GM13976 (cell line): ENCODE results near the gene GALNT11.
"Not testable (repeated sequence)": the region's sequence is repeated elsewhere in the genome, so short reads cannot be mapped to it uniquely, and the experiment has no call there.

ENCODE experiments used
- DNase-seq: peaks from one replicate; pipeline ENCODE4 v3.0.0; 2012; ENCODE audit warnings: low spot score
- CTCF ChIP-seq: IDR thresholded peaks from 2 replicates; pipeline ENCODE4 v1.5.1; 2012; ENCODE audit warnings: borderline replicate concordance, mild to moderate bottlenecking; ENCODE audit not compliant: insufficient read depth; ENCODE audit errors: extremely low read depth, missing control alignments, control extremely low read depth
- in situ Hi-C: fragments of 300-500 bp; cut with MboI; formaldehyde crosslinking; loops from one replicate; pipeline ENCODE4 v1.12.0; 2022; ENCODE audit warnings: low sequenced_read_pairs, mixed read lengths, inconsistent platforms; ENCODE audit not compliant: unreplicated experiment

GALNT11 gene

GRCh38 chr7:152081088-152081487, 55.6 kb downstream of the GALNT11 start:
- DNase-seq = no peak
- in situ Hi-C loops = no loop called here
- TF ChIP-seq CTCF = no peak

- in situ Hi-C loops, DNase-seq: not testable (repeated sequence)
Measured at GRCh38 chr7:152082073-152082721, 56.7 kb downstream of the GALNT11 start.

GRCh38 chr7:152085131-152085530, 59.7 kb downstream of the GALNT11 start:
- no peak for TF ChIP-seq CTCF
- in situ Hi-C loops = no loop called here
- DNase-seq = no peak

- no peak for DNase-seq
- TF ChIP-seq CTCF = no peak
- in situ Hi-C loops = no loop called here
Measured at GRCh38 chr7:152086513-152086912, 61.0 kb downstream of the GALNT11 start.

- in situ Hi-C loops = no loop called here
Measured at GRCh38 chr7:152089183-152089582, 63.7 kb downstream of the GALNT11 start.

GRCh38 chr7:152090747-152091146, 65.3 kb downstream of the GALNT11 start:
- no peak for DNase-seq
- in situ Hi-C loops = no loop called here
- no peak for TF ChIP-seq CTCF

More at GRCh38 chr7:152089183-152089582, 63.7 kb downstream of the GALNT11 start:
- no peak for TF ChIP-seq CTCF
- DNase-seq = no peak

- in situ Hi-C loops = no loop called here
- TF ChIP-seq CTCF = no peak
- DNase-seq = no peak
Measured at GRCh38 chr7:152093717-152094116, 68.2 kb downstream of the GALNT11 start.
